ENCODE results near the gene CYP2F1.

DNA sequence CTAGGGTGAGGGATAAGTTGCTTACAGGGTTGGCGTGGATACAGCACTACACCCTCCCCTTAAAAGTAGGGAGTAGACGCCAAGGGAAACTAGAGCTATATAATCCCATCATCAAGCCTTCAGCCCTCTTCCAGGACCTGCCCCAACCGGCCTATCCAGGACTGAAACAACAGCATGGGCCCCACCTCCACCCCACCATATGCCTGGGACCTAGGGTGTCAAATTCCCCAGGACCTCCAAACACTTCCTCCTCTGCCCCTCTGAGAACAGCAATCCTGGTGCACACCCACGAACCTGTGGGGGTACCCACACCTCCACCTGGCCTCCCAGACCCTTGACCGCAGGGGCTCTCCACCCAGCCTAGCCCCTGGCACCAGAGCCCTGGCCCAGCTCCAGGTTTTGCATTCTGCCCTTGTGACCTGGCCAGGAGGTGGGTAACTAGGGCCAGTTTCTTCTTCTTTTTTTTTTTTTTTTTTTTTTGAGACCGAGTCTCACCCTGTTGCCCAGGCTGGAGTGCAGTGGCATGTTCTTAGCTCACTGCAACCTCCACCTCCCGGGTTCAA is 1.4 kb upstream of the CYP2F1 start:
- TF ChIP-seq POLR2A (IDR thresholded peaks at IDR 0.05): no peak
- TF ChIP-seq, protein P1, sequence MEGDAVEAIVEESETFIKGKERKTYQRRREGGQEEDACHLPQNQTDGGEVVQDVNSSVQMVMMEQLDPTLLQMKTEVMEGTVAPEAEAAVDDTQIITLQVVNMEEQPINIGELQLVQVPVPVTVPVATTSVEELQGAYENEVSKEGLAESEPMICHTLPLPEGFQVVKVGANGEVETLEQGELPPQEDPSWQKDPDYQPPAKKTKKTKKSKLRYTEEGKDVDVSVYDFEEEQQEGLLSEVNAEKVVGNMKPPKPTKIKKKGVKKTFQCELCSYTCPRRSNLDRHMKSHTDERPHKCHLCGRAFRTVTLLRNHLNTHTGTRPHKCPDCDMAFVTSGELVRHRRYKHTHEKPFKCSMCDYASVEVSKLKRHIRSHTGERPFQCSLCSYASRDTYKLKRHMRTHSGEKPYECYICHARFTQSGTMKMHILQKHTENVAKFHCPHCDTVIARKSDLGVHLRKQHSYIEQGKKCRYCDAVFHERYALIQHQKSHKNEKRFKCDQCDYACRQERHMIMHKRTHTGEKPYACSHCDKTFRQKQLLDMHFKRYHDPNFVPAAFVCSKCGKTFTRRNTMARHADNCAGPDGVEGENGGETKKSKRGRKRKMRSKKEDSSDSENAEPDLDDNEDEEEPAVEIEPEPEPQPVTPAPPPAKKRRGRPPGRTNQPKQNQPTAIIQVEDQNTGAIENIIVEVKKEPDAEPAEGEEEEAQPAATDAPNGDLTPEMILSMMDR (IDR thresholded peaks at IDR 0.05): no peak
